M059J (cell line): ENCODE data around the gene CYP2E1. TPM values are rescaled to one million over a fixed set of nuclear protein-coding genes. Genes with fewer than 3 reads are reported as not detected.
"Not testable (repeated sequence)": the region's sequence is repeated elsewhere in the genome, so short reads cannot be mapped to it uniquely, and the experiment has no call there.

Source experiments
- DNase-seq: peaks from one replicate; pipeline ENCODE4 v3.0.0-alpha.2; 2012; ENCODE audit warnings: low read depth
- total RNA-seq: library from RNA; depleted of rRNA; stranded (reverse); fragments of >200 nt; shearing (Covaris generic); gene quantifications from 2 replicates; pipeline ENCODE4 v1.2.3, GENCODE V29; 2014; rRNA removed

The CYP2E1 gene
- total RNA-seq, result 0.42 TPM in 1 of 2 replicates, not detected in the other

DNA sequence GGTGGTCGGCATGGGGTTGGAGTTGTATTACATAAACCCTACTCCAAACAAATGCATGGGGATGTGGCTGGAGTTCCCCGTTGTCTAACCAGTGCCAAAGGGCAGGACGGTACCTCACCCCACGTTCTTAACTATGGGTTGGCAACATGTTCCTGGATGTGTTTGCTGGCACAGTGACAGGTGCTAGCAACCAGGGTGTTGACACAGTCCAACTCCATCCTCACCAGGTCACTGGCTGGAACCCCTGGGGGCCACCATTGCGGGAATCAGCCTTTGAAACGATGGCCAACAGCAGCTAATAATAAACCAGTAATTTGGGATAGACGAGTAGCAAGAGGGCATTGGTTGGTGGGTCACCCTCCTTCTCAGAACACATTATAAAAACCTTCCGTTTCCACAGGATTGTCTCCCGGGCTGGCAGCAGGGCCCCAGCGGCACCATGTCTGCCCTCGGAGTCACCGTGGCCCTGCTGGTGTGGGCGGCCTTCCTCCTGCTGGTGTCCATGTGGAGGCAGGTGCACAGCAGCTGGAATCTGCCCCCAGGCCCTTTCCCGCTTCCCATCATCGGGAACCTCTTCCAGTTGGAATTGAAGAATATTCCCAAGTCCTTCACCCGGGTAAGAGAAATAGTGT is at the start of gene CYP2E1:
Gene CYP2E1, plus strand, starts transcription at position 407 of the 632 bp plus-strand sequence. Its CDS starts 33 bp downstream, at position 440.
- DNase-seq, result no peak

GRCh38 chr10:133481086-133481643 is 46.0 kb upstream of the CYP2E1 start:
- DNase-seq, result no peak

DNA sequence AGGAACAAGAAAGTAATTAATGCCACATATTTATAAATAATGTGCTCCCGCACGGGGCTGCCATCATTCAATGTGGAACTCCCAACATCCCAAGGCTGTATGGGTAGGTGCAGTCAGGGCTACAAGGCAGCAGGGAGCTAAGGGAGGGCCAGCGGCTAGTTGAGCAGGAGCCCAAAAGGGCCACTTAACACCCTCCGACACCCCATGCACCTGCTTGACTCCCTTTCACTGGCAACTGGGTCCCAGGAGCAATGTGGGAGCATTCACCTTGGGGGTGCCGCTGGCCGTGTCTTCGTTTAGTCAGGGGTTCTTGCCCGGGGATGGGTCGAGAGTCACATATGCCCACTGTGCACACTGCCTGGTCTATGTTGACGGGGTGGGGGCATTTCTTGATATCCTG is 45.5 kb upstream of the CYP2E1 start:
- no peak for DNase-seq

DNA sequence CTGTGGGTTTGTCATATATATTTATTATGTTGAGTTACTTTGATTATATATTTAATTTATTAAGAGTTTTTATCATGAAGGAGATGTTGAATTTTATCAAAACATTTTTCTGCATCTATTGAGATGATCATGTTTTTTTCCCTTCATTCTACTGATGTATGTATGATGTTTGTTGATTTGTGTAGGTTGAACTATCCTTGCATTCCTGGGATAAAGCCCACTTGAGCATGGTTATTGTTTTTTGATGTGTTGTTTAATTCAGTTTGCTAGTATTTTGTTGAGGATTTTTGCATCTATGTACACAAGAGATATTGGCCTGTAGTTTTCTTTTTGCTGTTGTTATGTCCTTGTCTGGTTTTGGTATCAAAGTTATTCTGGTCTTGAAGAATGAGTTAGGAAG is 42.3 kb upstream of the CYP2E1 start:
- no peak for DNase-seq

DNA sequence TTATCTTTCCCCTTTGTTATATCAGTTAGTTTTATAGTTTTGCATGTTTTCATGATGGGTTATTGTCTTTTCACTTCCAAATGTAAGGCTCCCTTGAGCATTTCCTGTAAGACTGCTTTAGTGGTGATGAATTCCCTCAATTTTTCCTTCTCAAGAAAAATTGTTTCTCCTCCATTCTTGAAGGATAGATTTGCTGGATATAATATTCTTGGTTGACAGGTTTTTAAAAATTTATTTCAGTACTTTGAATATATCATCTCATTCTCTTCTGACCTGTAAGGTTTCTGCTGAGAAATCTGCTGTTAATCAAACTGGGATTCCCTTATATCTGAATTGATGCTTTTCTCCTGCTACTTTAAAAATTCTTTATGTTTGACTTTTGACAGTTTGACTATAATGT is 40.1 kb upstream of the CYP2E1 start:
- DNase-seq, result no peak

DNA sequence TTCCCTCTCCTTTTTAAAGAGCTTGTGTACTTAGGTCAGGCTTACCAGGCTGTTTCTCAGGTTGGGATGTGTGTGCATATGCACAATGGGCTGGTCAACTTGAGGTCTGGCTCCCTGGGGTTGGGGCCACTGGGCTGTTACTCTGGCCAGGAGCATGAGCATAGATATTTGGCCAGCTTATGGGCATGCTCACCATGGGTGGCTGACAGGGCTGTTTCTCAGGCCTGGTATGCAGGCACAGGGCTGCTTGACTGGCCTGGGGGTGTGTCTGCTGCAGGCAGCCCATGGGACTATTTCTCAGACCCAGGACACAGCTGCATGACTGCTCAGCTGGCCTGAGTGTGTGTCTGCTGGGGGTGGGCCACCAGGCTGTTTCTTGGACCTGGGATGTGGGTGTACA is 38.8 kb upstream of the CYP2E1 start:
- DNase-seq, result no peak

DNA sequence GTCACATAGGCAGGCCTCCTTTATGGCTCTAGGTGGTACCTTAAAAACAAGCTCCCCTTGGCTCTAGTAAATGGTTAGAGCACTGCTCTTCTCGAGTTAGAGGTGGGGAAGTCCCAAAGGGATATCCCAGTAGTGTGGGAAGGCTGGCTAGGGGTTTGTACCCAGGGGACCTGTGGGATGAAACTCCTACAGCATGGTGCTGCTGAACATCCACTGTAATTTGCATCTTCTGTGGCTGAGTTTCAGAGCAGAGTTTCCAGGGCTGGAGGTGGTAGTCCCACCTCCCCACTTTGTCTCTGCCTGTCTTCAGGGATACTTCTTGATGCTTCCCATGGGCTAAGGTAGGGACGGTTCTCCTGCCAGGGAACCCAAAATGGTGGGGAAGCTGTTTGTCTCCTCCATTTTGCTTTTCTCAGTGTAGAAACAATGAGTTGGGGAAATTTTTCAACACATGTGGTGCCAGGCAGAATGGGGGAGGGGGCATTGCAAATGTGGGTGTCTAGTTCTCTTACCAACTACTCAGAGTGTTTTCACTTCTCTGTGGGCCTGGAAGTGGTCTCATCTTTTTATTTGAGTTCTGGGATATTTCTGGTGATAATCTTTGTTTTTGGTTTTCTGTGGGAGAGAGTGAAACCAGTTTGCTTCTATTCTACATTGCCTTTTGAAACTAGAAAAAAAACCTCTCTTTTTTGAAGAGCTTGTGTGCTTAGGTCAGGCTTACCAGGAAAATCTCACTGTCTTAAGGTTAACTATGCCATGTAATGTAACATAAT is 37.2 kb upstream of the CYP2E1 start:
- DNase-seq, result no peak

GRCh38 chr10:133493562-133493961 is 33.6 kb upstream of the CYP2E1 start:
- DNase-seq, result not testable (repeated sequence)

GRCh38 chr10:133497363-133497762 is 29.8 kb upstream of the CYP2E1 start:
- DNase-seq, result peak; percentile 2

GRCh38 chr10:133499176-133499575 is 28.0 kb upstream of the CYP2E1 start:
- DNase-seq, result not testable (repeated sequence)

DNA sequence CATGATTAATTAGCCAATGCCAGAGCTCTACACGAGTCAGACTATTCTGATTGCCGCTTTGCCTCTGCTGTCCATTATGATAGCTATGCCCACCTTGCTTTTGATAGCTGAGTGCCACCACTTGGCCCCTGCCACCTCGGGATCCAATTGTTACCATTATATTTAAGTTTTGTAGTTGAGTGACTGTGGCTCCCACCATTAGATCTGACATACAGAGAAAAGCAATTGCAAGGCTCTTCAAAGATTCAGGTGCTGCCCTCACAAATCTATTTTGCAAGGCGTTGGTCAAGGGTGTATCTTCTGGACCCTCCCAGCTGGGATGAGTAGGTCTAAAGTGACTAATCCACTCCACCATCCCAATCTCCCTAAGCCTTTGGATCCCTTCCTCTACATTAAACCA is 26.3 kb upstream of the CYP2E1 start:
- DNase-seq, result not testable (repeated sequence)

DNA sequence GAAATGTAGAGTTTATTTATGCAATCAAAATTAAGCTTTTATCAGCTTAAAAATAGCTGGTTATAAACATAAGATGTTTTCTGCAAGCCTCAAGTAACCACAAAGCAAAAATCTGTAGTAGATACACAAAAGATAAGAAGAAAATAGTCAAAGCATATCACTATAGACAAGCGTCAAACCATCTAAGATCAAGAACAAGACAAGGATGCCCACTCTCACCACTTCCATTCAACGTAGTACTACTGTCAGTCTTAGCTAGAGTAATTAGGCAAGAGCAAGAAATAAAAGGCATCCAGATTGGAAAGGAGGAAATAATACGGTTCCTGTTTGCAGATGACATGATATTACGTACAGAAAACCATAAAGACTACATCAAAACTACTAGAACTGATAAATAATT is 17.5 kb upstream of the CYP2E1 start:
- no peak for DNase-seq

DNA sequence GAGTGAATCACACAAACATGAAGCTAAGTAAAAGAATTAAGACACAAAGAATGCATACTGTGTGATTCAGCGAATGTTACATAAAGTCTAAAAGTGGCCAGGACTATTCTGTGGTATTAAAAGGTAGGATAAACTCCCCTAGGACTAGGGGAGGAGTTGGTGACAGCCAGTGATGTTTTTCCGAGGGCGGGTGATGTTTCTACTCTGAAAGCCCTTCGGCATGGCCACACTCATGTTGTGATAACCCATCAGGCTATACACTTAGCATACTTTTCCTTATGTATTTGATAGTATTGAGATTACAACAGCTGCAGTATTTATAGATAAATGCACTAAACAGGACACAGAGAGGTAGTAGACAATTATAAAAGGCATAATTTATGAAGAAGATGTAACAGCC is 15.8 kb upstream of the CYP2E1 start:
- DNase-seq, result no peak

DNA sequence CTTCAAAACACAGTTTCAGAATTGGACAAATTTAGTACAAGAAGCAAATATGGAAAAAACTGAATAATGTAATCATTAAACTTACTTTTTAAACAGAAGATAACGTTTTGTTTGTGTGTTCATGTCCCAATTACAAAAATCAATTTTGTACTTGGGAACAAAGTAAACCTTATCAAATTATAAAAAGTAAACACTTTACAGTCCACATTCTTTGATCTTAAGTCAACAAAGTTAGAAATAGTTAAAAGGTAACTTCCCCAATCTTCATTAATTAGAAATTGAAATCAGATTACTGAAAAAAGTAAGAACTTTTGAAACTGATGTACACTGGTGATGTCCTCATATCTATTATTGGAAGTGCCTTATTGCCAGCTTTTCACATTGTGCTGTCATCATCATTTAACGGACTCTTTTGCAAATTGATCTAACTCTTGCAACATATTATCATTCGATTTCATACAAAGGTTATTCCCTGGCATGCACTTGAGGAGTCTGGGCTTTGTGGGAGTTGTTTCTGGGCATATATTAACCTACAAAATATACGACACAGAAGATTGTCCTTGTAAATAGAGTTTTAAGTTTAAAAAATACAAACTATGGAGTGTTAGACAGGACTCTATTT is 15.1 kb upstream of the CYP2E1 start:
- DNase-seq, result no peak

GRCh38 chr10:133515471-133515870 is 11.7 kb upstream of the CYP2E1 start:
- no peak for DNase-seq

DNA sequence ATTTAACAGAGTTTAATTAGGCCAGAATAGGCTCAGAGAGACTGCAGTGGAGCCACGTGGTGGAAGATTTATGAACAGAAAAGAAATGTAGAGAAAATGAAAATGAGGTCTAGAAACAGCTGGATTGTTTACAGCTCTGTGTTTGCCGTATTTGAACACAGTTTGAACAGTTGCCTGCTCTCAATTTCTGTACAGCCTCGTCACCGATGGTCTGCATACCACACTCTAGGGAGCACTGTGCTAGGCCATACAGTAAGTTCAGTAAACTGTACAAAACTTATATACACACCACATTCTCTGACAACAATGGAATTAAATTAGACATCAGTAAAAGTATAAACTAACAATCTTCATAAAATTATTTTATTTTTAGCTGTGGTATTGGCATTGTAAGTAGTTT is 11.1 kb upstream of the CYP2E1 start:
- DNase-seq, result no peak

- not testable (repeated sequence) for DNase-seq
Measured at GRCh38 chr10:133518517-133518916, 8.6 kb upstream of the CYP2E1 start.

DNA sequence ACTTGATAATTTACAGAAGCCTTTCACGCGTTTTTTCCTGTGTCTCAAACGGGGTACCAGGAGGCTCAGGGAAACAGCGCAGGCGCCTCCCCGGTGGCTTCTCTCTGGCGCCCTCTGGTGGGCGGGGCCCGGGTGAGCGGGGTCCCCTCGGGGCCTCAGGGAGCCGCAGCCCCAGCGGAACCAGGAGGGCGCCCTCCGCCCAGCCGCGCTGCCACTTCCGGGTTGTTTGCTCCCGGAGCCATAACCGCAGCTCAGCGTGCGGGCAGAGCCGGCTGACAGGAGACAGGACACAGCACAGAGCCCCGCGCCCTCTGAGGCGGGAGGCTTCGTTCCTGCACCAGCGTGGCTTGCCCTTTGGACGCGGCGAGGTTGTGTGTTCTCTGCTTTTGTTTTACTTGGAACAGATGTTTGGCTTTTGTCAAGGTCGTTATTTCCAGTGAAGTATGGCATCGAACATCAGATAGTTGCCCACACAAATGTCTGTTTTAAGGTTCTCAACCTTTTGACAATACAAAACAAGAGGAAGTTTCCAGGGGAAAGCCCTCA is 6.9 kb upstream of the CYP2E1 start:
- DNase-seq, result no peak

DNA sequence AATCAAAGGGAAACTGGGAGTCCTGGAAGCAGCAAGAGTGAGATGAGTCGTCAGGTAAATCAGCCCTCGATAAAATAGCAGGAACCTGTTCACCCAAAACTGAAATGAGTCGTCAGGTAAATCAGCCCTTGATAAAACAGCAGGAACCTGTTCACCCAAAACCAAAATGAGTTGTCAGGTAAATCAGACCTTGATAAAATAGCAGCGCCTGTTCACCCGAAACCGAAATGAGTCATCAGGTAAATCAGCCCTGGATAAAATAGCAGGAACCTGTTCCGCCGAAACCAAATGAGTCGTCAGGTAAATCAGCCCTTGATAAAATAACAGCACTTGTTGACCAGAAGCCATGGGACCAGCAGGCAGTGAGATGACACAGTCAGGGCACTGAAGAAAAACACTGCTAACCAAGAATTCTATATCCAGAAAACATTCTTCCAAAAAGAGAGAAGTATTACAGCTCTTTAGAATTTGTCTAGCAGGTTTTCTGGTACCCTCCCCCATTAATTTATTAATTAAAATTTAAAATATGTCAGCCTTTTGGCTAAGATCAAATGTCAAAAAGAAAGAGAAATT is 3.4 kb upstream of the CYP2E1 start:
- DNase-seq, result no peak

DNA sequence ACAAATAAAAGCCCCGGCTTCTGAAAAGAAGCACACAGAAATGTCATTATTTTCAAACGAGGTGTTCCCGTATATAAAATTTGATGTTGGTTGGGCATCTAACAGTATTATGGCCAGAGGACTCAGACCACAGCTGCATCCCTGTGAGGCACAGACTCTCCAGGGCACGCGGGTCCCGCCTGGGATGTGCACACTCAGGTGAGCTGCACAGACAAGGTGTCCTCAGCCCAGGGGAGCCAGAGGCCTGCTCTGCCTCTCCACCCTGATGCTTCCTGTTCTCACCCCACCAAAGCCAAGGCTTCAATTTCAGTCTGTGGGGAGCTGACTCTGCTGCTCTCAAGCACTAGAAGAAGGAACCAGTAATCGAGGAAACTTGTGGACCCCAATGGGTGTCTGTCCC is 1.7 kb upstream of the CYP2E1 start:
- DNase-seq, result no peak

GRCh38 chr10:133527771-133528271 is 658 bp downstream of the CYP2E1 start:
- DNase-seq, result no peak
